GM12891 (cell line): ENCODE measurements around the gene SCN11A.

Source experiments
- PAX5 ChIP-seq: IDR thresholded peaks from 2 replicates; pipeline ENCODE4 v1.6.1; 2011; ENCODE audit warnings: low read length, moderate library complexity, mild to moderate bottlenecking; ENCODE audit not compliant: insufficient read depth, severe bottlenecking
- POLR2A ChIP-seq: IDR thresholded peaks from 2 replicates; pipeline ENCODE4 v1.6.1; 2011; ENCODE audit warnings: low read depth, low read length, control low read depth
- POLR2AphosphoS5 ChIP-seq: IDR thresholded peaks from 2 replicates; pipeline ENCODE4 v1.6.1; 2011; ENCODE audit warnings: low read depth, low read length, control low read depth
- POU2F2 ChIP-seq: IDR thresholded peaks from 2 replicates; pipeline ENCODE4 v1.6.1; 2011; ENCODE audit warnings: low read depth, mild to moderate bottlenecking, control low read depth, low read length, moderate library complexity
- SPI1 ChIP-seq: IDR thresholded peaks from 2 replicates; pipeline ENCODE4 v1.6.1; 2011; ENCODE audit warnings: low read depth, low read length, control low read depth
- TAF1 ChIP-seq: IDR thresholded peaks from 2 replicates; pipeline ENCODE4 v1.6.1; 2011; ENCODE audit warnings: low read depth, low read length, control low read depth

DNA sequence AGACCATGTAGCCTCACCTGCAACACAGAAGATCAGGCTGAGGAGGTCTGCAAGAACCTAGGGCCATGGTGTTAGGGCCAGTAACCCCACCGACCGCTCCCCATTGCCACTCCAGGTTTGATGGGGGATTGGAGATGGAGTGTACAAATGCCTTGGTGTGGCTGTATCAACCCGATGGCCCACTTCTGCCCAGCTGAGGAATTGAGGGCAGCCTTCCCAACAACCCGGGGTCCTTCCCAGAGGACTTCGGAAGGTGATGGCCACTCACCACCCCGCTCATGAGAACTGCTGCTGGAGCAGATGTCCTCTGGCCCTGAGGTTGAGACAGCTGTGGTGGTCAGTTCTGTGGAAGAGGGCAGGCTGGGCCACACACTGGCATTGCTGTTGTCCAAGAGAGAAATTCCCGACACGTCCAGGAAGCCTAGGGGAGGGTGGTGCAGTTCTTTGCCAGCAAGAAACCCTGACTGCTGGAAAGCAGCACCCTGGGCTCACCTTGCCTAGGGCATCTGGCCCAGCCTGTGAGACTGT lies 46.8 kb upstream of the SCN11A start:
- TF ChIP-seq TAF1: no peak
- no peak for TF ChIP-seq POLR2A
- TF ChIP-seq POU2F2: no peak
- TF ChIP-seq POLR2AphosphoS5: no peak
- TF ChIP-seq PAX5: no peak
- no peak for TF ChIP-seq SPI1
